NCI-H1092 treated with DMSO at 0.1 percent for 48 hours (cell line): ENCODE results near the gene KMT5B.
"Not testable (repeated sequence)": the region's sequence is repeated elsewhere in the genome, so short reads cannot be mapped to it uniquely, and the experiment has no call there.

Source experiments
- DNase-seq: peaks from one replicate; lab custom pipeline; 2025; lab: John Stamatoyannopoulos, UW

KMT5B gene

DNA sequence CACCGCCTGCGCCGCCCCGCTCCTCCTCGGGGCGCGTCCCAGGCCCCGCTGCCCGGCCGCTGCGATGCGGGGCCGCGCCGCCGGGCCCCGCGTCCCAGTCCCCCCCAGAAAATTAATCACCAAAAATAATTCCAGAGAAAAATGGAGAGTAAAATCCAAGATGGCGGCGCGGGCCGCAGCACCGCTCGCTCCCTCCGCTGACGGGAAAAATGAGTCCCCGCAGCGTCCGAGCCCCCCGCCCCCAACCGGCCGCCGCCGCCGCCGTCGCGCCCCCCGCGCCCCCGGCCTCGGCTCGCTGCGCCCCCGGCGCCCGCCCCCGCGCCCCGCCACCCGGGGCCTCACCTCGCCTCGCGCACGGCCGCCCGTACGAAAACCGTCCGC, at the start of gene KMT5B:
TSS of gene KMT5B (minus strand) at position 162 of the 381 bp plus-strand sequence. CDS start 23,220 bp downstream, outside the sequence.
- peak; percentile 60 for DNase-seq

DNA sequence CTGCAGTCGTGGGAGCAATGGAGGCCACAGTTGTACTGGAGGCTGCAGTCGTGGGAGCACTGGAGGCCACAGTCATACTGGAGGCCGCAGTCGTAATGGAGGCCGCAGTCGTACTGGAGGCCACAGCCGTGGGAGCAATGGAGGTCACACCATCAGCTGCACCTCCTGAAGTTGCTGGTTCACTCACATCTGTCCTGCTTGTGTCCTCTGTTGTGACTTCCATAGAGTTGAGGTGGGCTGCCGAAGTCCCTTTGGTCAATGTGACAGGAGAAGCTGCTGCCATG, 49.4 kb upstream of the KMT5B start:
- no peak for DNase-seq

DNA sequence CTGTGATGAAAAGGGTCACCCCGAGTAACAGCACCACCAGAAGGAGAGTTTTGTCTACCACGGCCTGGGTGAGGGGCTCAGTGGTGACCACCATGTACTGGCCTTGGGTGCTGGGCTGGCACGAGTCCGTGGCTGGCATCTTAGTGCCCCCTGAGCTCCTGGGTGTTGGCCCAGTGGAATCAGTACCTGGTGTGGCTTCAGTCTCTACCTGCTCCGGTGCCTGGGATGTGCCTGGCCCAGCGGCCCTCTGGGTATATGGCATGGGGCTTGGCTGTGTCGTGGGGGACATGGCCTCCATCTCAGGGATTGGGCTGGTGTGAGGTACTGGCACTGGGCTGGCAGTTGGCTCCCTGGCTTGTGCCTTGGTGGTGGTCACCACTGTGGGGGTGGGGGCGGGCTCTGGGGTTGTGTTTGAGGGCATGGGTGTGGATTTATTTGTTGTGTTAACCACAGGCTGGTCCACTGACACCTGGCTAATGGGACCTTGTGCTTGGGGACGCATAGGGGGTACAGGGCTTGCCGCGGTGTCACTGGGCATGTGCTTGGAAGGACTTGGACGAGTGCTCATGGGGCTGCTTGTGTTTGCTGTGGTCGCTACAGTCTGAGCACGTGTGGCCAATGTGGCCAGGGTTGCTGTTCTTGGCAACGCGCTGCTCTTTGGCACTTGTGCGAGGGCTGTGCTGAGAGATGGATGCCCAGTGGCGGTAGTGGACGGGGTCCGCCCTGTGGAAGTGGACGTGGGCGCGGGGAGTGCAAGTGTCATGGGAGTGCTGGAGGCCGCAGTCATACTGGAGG, 48.9 kb upstream of the KMT5B start:
- no peak for DNase-seq

DNA sequence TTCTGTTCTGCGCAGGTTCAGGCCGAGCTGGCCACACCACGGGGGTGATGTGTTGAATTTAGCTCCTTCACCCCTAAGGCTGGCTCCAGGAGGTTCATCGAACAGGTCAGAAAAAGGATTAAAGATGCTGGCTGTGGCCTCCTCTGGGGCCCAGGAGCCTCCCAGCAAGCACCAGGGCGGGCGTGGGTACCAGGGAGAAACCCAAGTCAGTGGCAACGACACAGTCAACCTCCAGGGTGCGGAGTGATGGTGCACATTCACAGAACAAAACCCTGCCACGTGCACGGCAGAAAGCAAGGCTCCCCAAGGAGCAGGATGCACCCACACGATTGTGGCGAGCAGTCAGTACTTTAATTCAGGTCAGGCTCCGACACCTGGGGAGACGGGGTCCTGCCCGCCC, 47.9 kb upstream of the KMT5B start:
- no peak for DNase-seq

DNA sequence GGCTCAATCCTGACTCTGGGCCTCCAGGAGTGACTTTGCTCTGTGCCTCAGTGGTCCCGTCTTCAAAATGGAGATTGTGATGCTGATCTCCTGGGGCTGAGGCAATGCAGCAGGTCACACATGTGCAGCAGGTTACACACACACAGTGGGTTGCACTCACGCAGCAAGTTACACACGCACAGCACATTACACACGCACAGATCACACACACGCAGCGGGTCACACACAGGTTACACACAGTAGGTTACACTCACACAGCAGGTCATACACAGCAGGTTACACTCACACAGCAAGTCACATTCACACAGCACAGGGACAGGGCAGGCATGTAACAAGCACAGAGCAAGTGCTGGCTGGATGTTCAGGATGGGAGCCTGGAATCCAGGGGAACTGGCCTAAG, 47.4 kb upstream of the KMT5B start:
- DNase-seq, result no peak

DNA sequence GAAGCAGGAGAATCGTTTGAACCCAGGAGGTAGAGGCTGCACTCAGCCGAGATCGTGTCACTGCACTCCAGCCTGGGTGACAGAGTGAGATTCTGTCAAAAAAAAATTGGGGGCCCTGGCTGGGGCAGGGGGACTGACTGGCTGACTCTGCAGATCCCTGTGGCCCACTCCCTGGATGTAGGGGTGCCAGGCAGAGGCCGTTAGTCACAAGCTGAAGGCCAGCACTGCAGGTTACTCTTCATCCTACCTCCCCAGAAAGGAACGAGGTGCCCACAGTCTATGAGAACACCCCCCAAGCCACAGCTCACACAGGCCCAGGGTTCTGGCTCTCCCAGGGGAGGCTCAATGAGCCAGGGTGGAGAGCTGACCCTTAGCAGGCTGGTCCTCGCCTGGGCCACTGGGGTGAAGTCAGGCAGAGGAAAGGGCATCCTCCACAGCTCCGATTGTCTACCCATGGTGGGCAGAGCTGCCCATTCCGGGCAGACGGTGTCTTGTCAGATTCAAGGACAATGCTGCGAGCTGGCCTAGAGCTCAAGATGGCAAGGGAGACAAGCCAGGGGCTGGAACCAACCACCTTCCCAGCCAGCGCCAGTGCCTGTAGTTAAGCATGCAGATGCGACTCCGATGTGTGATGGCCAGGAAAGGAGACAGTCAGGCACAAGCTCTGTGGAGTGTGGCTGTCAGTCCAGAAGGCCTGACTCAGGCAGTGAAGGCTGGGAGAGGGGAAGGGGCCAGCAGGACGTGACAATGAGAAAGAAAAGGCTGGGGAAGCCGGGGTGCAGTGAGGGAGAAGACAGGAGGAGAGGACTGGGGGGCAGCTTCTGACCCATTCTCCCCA, 46.2 kb upstream of the KMT5B start:
- DNase-seq, result no peak

DNA sequence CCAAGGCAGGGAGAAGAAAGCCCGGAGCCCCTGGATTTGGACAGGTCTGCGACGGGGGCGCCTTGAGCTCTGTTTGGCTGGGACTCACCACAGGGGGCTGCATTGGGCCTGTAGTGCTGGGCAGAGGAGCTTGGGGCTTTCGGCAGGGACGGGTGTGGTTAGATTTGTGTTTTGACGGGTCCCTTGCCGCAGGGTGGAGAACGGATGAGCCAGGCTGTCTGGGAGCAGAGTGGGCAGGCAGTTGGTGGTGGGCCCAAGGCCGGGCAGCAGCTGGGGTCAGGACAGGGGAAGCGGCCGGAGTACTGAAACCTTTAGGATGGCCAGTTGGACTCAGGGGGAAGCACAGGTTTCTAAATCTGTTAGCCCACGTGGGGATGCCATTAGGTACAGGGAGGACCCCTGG, 45.3 kb upstream of the KMT5B start:
- DNase-seq, result no peak

DNA sequence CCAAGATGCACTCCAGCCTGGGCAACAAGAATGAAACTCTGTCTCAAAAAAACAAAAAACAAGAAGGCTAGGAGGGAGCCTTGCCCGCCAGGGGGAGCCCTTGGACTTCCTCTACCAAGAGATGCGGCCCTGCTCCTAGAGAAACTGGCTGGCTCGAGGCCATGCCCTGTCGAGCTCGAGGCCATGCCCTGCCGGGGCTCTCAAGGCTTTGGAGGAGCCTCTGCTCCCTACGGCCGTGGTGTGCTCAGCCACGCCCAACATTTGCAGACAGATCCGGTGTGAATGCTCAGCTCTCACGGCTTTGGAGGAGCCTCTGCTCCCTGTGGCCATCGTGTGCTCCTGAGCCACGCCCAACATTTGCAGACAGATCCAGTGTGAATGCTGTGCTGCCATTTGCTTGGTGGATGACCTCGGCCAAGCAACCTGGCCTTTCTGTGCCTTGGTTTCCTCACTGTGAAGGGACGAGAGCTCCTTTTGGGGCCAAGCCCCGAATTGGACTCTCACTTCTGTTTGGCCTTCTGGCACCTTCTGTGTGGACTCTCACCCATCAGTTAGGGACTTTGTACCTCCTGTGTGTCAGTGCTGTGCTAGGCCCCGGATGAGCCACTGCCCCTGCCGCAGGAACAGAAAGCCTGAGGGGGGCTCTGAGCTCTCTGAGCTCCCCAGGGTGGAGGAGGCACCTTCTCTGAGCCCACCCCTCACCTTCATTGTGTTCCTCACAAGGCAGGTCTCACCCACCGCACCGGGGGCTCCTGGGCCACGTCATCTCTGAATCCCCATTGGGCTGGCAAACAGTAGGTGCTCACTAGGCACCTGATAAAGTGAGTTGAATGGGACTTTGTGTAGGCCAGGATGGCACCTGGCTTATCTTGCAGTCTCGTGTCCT, 44.6 kb upstream of the KMT5B start:
- peak; percentile 86 for DNase-seq

DNA sequence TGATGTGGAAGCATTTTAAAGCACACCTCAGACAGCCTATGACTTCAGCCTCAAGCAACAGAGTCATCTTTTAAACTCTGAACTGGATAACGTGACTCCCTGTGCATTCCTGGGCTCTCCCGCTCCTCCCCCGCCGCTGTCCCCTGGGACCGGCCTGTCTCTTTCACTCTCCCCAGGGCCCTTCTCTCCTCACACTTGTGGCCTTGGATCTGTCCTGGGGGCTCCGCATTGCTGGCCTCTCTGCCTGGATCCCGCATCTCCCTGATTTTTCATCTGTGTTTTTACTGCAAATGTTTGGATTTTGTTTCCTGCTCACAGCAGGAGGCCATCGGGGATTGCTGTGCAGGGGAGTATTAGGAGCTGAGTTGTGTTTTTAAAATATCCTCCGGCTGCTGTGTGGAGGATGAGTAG, 43.2 kb upstream of the KMT5B start:
- no peak for DNase-seq

DNA sequence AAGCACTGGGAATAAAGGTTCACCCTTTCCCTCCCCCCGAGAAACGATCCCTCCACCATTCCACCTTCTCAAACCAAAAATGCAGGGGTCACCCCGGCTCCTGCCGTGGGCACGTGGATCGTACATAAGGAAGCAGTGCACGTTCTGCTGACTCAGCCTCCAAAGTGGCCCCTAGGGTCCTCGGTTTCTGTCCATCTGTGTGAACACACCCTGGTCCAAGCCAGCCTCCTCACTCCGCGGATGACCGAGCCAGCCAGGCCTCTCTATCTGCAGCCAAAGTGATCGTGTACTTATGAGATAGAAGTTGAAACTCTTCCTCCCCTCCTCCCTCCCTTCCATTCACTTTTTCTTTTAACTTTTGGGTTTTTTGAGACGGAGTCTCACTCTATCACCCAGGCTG, 42.4 kb upstream of the KMT5B start:
- no peak for DNase-seq

DNA sequence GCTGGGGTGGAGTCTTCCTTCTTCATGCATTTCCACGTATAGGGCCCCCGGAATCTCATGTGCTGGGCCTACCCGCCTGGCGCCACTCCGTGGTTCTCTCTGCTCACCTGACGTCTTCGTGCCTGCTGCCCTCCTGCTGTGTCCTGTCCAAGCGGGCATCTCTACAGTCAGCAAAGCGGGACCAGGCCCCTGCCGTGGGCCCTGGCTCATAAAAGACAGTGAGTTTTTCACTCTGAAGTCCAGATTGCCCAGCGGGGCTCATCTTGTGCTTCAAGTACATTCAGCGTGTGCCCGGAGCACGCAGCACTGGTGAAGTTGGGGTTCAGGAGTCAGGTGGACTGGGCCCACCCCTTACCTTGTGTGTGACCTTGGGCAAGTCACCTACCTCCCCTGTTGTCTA, 41.3 kb upstream of the KMT5B start:
- no peak for DNase-seq

DNA sequence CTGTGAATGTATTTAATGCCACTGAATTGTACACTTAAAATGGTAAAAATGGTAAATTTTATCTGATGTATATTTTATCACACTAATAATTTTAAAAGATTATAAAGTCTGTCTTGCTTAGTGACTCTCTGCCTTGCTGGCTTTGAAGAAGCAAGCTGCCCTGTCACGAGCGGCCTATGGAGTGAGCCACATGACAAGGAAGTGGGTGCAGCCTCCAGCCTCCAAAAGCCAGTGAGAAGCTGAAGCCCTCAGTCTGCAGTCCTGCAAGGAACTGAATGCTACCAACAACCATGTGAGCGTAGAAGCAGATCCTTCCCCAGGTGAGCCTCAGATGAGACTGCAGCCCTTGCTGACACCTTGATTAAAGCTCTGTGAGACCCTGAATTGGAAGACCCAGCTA, 38.7 kb upstream of the KMT5B start:
- DNase-seq, result no peak

DNA sequence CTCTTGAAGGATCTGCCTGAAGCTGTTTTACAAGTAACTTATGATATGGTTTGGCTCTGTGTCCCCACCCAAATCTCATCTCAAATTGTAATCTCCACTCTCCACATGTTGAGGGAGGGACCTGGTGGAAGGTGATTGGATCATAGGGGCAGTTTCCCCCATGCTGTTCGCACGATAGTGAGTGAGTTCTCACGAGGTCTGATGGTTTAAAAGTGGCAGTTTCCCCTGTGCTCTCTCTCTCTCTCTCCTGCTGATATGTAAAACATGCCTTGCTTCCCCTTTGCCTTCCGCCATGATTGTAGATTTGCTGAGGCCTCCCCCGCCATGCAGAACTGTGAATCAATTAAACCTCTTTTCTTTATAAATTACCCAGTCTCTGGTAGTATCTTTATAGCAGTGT, 31.8 kb upstream of the KMT5B start:
- not testable (repeated sequence) for DNase-seq

DNA sequence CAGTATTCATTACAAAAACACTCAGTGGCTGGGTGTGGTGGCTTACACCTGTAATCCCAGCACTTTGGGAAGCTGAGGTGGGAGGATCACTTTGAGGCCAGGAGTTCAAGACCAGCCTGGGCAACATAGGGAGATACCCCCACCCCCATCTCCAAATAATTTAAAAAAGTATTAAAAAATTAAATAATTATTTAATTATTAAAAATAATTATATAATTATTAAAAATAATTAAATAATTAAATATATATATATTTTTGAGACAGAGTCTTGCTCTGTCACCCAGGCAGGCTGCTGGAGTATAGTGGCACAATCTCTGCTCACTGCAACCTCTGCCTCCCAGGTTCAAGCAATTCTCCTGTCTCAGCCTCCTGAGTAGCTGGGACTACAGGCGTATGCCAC, 30.8 kb upstream of the KMT5B start:
- DNase-seq, result not testable (repeated sequence)

DNA sequence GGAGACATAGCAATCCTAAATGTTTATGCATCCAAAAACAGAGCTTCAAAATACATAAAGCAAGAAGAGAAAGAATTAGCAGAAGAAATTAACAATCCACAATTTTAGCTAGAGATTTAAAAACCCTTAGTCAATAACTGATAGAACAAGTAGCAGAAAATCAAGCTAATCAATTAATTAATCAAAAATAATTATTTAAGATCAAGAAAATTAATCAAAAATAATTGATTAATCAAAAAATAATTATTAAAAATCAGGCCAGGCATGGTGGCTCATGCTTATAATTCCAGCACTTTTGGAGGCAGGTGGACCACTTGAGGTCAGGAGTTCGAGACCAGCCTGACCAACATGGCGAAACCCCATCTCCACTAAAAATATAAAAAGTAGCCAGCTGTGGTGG, 29.5 kb upstream of the KMT5B start:
- DNase-seq, result no peak

DNA sequence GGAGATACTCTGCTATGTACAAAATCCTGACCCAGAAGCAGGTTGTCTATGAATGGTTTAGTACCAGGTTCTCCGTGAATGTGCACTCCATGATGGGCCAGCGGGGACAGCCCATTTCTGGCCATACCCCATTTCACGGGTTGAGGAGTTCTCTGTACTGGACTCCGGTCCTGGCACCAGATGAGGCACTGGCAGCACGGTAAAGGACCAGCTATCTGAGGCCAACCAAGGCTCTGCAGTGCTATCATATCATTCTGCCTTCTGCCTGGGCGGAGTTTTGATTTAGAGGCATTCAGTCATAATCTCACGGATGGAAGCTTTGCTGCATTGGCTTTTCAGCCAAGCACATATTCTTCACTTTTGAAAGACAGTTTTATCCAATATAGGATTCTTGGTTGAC, 18.5 kb upstream of the KMT5B start:
- DNase-seq, result no peak

DNA sequence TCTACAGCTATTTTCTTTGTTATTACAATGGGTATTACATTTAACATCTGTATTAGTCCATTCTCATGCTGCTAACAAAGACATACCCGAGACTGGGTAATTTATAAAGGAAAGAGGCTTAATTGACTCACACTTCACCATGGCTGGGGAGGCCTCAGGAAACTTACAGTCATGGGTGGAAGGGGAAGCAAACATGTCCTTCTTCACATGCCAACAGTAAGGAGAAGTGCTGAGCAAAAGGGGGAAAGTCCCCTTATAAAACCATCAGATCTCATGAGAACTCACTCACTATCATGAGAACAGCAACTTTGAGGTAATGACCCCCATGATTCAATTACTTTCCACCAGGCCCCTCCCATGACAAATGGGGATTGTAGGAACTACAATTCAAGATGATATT, 16.5 kb upstream of the KMT5B start:
- DNase-seq, result no peak

DNA sequence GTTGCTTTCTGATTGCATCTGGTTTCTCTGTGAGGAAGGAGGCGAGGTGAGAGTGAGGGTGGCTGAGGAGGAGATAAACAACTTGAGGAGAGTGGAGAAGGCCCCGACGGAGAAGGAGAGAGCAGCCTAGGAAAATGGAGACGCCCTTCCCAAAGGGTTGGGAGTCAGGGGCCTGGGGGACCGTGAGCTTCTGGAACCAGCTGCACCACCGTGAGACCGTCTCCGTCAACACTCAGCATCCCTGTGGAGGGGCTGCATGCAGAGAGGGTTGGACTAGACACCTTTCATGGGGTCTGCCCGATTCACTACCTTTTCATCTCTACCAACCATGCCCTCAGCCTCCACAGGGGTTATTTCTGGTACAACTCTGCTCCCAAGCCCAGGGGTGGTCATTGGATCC, 13.3 kb upstream of the KMT5B start:
- no peak for DNase-seq

DNA sequence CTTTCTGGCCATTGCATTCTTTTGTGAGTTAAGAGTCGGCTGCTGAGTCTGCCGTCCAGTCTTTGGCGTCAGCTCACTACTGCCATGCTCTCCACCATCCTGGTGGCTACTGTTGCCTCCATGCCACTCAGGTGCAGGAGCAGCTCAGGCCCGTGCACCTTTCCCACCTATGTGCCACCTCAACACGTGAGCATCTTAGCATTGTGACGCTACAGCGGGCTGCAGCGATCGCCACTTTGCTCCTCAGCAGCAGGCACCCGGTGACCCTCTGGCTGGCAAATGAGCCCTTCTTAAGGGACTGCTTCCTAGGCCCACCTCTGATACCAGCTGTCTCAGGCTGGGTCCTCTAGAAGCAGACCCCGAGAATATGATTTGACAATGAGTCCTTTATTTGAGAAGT, 11.5 kb upstream of the KMT5B start:
- no peak for DNase-seq

DNA sequence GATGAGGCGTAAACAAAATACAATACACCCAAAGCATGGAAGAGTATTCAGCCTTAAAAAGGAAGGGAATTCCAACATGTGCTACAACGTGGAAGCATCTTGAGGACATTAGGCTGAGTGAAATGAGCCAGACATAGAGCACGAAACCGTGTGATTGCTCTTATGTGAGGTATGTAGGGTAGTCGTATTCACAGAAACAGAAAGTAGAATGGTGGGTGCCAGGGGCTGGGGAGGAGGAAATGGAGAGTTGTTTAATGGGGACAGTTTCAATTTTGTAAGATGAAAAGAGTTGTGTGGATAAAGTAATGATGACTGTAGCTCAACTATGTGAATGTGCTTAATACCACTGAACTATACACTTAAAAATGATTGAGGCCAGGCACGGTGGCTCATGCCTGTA, 10.2 kb upstream of the KMT5B start:
- DNase-seq, result no peak

DNA sequence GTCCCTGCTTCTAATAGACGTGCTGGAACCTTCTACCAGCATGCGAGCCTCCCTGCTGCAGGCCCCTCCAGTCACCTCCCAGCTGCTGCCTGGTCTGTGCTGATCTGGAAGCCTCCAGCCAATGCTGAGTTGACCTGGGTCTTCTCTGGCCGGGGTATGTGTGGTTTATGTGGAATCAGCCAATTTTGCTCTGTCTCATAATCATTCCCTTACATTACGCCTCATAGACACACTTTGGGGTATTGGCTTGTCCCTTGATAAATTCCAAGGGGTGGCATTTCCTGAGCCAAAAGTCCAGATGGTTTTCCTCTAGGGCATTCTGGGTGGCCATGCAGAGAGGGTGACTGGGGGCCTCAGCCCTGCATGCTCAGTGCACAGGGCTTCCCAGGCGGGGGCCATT, 8.3 kb upstream of the KMT5B start:
- no peak for DNase-seq

DNA sequence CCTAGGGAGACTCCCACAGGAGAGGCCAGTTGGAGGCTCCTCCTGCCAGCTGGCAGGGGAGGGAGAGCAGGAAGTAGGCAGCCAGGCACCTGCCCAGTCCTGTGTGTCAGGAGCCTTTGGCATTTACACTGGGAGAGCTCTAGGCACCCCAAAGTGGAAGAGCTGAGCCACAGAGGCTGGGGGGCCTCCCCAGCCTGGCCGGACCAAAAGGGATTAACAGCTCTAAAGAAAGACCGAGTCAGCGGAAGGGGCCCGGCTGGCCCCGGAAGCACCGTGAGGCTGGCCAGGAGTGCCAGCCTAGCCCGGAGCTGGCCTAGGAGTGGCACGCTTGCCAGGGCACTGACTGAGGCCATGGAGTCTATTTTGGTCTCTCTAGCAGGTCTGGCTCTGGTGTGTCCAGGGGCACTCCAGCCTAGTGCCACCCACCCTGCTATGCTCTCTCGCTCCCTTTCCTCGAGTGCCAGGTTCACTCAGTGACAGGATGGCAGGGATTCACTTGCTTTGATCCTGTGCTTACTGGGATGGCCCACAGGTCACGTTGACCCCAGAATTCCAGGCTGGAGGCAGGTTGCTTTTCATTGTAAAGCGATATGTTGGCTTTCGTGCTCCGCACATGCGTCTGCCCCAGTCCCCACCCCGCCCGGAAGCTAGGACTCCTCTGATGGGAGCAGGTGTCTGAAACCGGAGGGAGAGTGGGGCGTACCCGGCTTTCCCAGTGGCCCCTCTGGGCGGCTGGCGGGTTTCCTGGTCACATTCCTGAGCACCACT, 3.3 kb upstream of the KMT5B start:
- DNase-seq, result no peak
